Measurements from ENCODE around the gene PDIA6. TPM values are rescaled to one million over a fixed set of nuclear protein-coding genes. Genes with fewer than 3 reads are reported as not detected.

Gene PDIA6
- total RNA-seq, 1 donor from 2014 or later = 225 TPM

DNA sequence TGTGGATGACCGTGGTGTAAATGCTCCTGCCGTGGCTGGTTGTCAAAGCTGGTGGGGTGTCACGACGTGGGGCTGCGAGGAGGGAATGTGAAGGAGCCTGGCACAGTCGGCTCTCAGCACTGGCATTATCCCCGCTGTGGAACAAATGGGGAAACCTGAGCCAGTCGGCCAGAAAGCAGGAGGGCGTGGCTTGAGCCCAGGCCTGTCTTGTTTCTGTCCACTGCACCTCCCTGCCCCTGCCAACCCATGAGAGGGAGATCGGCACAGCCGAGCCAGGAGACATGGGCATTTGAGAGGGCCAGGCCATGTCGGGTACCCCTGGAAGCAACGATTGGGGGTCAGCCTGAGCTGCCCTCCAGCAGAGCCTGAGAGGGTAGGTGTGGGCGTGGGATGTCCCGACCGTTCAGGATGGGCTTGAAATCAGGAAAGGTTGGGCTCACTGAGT, 44.5 kb downstream of the PDIA6 start:
- DNase-seq (ENCODE audit: low spot score) (no peak), ATAC-seq (no peak)

GRCh38 chr2:10765914-10766313, 46.7 kb downstream of the PDIA6 start:
- ATAC-seq = no peak
- no peak for DNase-seq (ENCODE audit: low spot score)

GRCh38 chr2:10765461-10765860, 47.1 kb downstream of the PDIA6 start:
- DNase-seq (ENCODE audit: low spot score) (no peak), ATAC-seq (no peak)

DNA sequence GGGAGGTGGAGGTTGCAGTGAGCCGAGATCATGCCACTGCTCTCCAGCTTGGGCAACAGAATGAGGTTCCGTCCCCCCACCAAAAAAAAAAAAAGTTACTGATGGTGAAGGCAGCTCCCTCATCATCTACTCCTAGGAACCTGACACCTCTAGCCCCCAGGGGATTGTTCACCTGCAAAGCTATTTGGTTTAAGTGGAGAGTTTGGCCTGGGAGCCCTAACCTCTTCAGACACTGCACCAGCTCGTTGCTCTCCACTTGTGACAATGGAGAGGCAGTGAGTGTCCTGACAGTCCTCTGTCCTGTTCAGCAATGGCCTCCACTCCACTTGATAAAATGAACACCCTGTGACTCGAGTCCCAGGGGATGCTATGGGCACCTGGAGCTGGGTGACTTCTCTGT, 47.7 kb downstream of the PDIA6 start:
- DNase-seq (ENCODE audit: low spot score) (no peak), ATAC-seq (no peak)

DNA sequence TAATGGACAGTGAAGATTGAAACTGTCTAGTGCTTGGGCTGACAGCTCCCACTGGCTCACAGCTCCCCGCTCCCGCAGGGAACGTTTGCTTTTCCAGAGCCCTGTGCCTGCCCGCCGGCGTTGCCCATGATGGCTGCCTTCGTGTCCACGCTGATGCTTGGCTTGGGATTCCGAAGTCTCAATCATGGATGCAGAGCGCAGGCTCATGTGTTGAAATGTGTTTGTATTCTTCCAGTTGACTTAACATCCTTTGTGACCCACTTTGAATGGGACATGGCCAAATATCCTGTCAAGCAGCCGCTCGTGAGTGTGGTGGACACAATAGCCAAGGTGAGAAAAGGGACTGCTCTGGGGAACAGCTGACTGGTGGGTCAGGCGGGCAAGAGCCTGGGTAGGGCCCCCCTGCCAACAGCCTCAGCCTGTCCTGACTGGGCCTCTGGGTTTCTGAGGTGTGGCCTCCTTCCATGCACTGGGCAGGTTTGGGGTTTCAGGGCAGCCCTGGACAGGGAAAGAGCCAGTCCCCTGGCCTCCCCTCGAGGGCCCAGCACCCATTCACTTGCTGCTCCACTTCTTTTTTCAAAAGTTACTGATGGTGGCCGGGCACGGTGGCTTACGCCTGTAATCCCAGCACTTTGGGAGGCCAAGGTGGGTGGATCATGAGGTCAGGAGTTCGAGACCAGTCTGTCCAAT, 48.3 kb downstream of the PDIA6 start:
- no peak for DNase-seq (ENCODE audit: low spot score)
- no peak for ATAC-seq

GRCh38 chr2:10763461-10763800, 49.2 kb downstream of the PDIA6 start:
- no peak for DNase-seq (ENCODE audit: low spot score)
- no peak for ATAC-seq

GRCh38 chr2:10762651-10763460, 49.7 kb downstream of the PDIA6 start:
- ATAC-seq = peak; percentile 31
- DNase-seq (ENCODE audit: low spot score) = no peak

GRCh38 chr2:10761591-10761990, 51.0 kb downstream of the PDIA6 start:
- DNase-seq (ENCODE audit: low spot score) (no peak), ATAC-seq (no peak)

- no peak for ATAC-seq
- DNase-seq (ENCODE audit: low spot score) = no peak
These were observed 51.6 kb downstream of the PDIA6 start for GRCh38 chr2:10760794-10761504.

DNA sequence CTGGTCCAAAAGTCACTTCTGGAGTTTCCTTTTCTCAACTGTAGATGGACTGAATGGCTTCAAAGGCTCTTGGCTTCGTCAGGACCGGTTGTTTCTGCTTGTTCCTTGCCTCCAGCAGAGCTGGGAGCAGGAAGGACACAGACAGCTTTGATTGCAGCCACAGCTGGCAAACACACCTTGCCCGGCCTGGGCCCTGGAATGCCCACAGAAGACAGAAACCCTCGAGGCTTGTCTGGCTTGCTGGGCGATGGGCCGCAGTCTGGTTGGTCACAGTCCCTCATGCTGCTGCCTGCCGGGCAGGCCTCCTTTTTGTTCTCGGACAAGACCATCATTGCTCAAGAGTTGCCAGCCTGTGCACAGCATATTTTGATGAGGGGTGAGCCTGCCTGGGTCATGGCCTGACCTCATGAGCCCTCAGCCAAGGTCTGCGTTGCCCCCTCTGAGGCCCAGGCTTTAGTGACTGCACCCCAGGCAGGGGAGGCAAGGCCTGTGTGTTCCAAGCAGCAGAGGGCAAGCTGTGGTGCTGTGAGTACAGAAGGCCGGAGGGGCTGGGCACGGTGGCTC, 53.4 kb downstream of the PDIA6 start:
- DNase-seq (ENCODE audit: low spot score) (no peak), ATAC-seq (no peak)

DNA sequence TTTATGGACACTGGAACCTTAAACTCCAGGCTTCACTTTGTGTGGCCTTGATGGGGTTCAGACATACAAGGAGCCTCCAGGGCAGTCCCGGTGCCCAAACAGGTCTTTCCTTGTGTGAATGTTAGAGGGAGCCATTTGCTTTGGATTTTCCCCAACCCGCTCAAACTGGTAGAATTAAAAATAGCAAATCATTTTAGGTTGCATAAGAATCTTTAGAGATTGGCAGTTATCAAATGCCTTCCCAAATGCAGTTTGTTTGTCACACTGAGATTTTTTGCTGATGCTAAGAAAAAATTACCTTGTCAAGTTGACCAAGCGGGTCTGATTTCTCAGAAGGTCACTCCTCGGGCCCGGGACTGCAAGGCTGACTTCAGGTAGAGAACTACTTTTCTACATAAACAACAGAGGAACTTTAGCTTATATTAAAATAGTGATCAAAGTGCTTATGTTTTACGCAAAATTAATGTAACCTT, 54.7 kb downstream of the PDIA6 start:
- DNase-seq (ENCODE audit: low spot score) (no peak), ATAC-seq (no peak)

- no peak for DNase-seq (ENCODE audit: low spot score)
- ATAC-seq = no peak
These were observed 57.0 kb downstream of the PDIA6 start for GRCh38 chr2:10755621-10756020.

- DNase-seq (ENCODE audit: low spot score) (no peak), ATAC-seq (no peak)
These were observed 58.7 kb downstream of the PDIA6 start for GRCh38 chr2:10753876-10754275.

DNA sequence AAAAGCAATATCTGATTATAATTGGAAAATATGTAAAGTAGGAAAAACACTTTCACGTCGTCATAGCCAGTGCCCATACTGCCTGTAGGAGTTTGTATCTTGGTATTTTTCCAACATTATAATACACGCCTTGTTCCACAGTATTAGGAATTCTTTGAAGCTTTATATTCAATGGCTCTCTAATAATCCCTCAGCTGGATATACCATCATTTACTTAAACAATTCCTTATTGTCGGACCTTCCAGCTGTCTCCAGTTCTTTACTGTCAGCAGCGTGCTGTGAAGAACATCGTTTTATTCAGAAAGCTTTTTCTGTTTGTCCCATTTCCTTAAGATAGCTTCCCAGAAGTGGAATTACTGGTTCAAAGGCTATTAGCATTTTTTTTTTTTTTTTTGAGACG, 59.4 kb downstream of the PDIA6 start:
- DNase-seq (ENCODE audit: low spot score) (no peak), ATAC-seq (no peak)

GRCh38 chr2:10752236-10752635, 60.3 kb downstream of the PDIA6 start:
- DNase-seq (ENCODE audit: low spot score) (no peak), ATAC-seq (no peak)

DNA sequence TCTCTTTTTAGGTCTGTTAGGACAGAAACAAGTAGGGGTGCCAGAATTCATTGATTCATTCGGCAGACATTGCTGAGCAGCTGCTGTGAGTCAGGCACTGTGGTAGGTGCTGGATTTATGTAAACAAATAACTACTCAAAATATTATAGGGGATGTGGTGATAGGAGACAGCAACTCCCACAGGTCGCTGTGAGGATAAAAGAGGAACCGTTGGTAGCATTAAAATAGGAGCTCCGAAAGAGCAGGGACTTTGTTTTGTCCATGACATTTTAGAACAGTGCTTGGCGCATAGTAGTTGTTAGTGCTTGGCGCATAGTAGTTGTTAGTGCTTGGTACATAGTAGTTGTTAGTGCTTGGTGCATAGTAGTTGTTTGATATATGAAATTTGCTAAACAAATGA, 62.0 kb downstream of the PDIA6 start:
- ATAC-seq (no peak), DNase-seq (ENCODE audit: low spot score) (no peak)

GRCh38 chr2:10742666-10743065, 69.9 kb downstream of the PDIA6 start:
- ATAC-seq (no peak), DNase-seq (ENCODE audit: low spot score) (no peak)

- no peak for DNase-seq (ENCODE audit: low spot score)
- ATAC-seq = no peak
These were observed 71.4 kb downstream of the PDIA6 start for GRCh38 chr2:10741139-10741538.

DNA sequence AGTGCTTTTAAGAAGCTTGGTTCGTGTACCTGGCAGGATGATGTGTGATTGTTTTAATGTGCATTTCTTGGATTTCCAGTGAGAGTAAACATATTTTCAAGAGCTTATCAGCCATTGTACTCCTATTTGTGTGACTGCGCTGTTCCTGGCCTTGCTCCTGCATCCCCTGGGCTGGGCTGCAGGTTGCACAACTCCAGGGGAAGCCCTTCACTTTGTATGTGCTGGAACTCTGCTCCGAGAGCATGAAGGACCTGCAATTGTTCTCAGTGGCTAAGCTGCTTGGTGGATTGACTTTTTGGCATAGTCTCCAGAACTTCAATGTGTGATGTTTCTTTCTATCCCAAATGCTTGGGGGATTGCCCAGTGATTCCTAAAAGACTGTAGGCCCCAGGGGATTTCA, 72.4 kb downstream of the PDIA6 start:
- ATAC-seq = peak; percentile 58
- DNase-seq (ENCODE audit: low spot score) = no peak

DNA sequence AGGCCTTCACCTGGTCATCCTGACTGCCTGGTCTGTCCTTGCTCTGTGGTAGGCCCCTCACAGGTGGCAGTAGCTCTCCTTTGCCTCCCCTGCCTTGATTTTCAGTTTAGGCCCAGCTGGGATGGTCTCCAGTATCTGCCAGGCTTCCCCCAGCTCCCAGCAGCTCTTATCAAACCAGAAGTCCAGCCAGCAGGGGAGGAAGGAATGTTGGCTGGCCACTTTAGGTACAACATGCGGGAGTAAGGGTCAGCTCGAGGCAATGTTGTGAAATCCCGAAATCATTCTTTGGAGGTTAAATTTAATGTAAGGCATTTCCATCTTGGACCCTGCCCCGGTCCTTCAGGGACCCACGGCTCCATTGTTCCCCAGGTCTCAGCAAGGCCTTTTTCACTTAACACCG, 74.4 kb downstream of the PDIA6 start:
- peak; percentile 61 for DNase-seq (ENCODE audit: low spot score)
- peak; percentile 81 for ATAC-seq

GRCh38 chr2:10733980-10734379, 78.6 kb downstream of the PDIA6 start:
- DNase-seq (ENCODE audit: low spot score) (no peak), ATAC-seq (no peak)

- ATAC-seq (no peak), DNase-seq (ENCODE audit: low spot score) (no peak)
These were observed 79.0 kb downstream of the PDIA6 start for GRCh38 chr2:10733566-10733925.
